Prostate gland (tissue), 2 donors: Measurements from ENCODE around the gene RAI1. TPM values are rescaled to one million over a fixed set of nuclear protein-coding genes. Genes with fewer than 3 reads are reported as not detected.

Source experiments
- DNase-seq: peaks from one replicate; pipeline ENCODE4 v3.0.0-alpha.2; 2019; ENCODE audit warnings: low spot score
- H3K27ac ChIP-seq, 2 donors: fragments of 200-600 bp; sonication (generic); 2 replicates each; pipeline ENCODE4 v1.5.1; 2017 to 2019
- H3K27me3 ChIP-seq: fragments of 200-600 bp; sonication (generic); replicated peaks from 2 replicates; pipeline ENCODE4 v1.5.1; 2019; ENCODE audit not compliant: insufficient read depth
- H3K36me3 ChIP-seq, 2 donors: fragments of 200-600 bp; sonication (generic); 1 replicate in 1 of 2; 2 replicates in 1 of 2; pipeline versions ENCODE4 v1.5.1 to v1.8.1; 2017 to 2019
- H3K4me1 ChIP-seq: fragments of 200-600 bp; sonication (generic); replicated peaks from 2 replicates; pipeline ENCODE4 v1.5.1; 2019
- H3K4me3 ChIP-seq, 2 donors: fragments of 200-600 bp; sonication (generic); 2 replicates each; pipeline ENCODE4 v1.5.1; 2017 to 2019
- H3K9me3 ChIP-seq: fragments of 200-600 bp; sonication (generic); 2 replicates; pipeline ENCODE4 v1.5.1; 2017
- POLR2A ChIP-seq: fragments of 450-650 bp; IDR thresholded peaks from one replicate; pipeline ENCODE4 v1.6.1; 2016; ENCODE audit warnings: antibody characterized with exemption, mild to moderate bottlenecking
- POLR2AphosphoS5 ChIP-seq: sonication (generic); formaldehyde crosslinking; IDR thresholded peaks from one replicate; pipeline ENCODE4 v1.6.1; 2017; ENCODE audit warnings: antibody characterized with exemption
- WGBS: methylation state at CpG from one replicate; pipeline ENCODE4 v1.1.5; 2018; 5-methylcytosine and 5-hydroxymethylcytosine counted together
- intact Hi-C: fragments of 100-400 bp; cut with DNase I; formaldehyde crosslinking; loops from one replicate; pipeline ENCODE4 v1.14.2; 2022
- total RNA-seq, 2 donors: library from RNA; depleted of rRNA; stranded (reverse); fragments of >200 nt; gene quantifications; one replicate each; pipeline ENCODE4 v1.1.0, GENCODE V29; 2016
- TF ChIP-seq, protein P1 (sequence below), 4 experiments: fragments of 200-600 bp in 2 of 4; fragments of 450-650 bp in 2 of 4; sonication (generic) in 2 of 4; IDR thresholded peaks; 1 replicate in 3 of 4; 2 replicates in 1 of 4; pipeline ENCODE4 v1.5.1; 2016 to 2019; ENCODE audit warnings: antibody characterized with exemption in 4 of 4, mild to moderate bottlenecking in 2 of 4, moderate library complexity in 2 of 4

Gene RAI1
- total RNA-seq, 2 donors from 2014 or later, result 69.2 to 71.0 TPM

GRCh38 chr17:17830269-17830567, 149.0 kb downstream of the RAI1 start:
- 84% methylated on average over 2 of the region's 2 CpGs for WGBS
- H3K4me1 ChIP-seq, result peaks cover 13% of the 10 kb centered on the region
- no peaks in the 10 kb centered on the region for H3K36me3 ChIP-seq
- TF ChIP-seq POLR2AphosphoS5, result no peak
- H3K4me3 ChIP-seq, result no peak overlapping the region
- no peaks in the 10 kb centered on the region for H3K27me3 ChIP-seq
- DNase-seq, result no peak
- no peak overlapping the region for H3K27ac ChIP-seq
- intact Hi-C loops, result no loop called here
- H3K9me3 ChIP-seq, result no peaks in the 10 kb centered on the region

GRCh38 chr17:17830740-17831207, 149.5 kb downstream of the RAI1 start:
- Histone ChIP-seq H3K27ac (peak overlapping the region in 1 of 2 donors; percentile 47), H3K27me3 (no peaks in the 10 kb centered on the region), H3K36me3 (no peaks in the 10 kb centered on the region), H3K4me3 (no peak overlapping the region), H3K9me3 (no peaks in the 10 kb centered on the region), H3K4me1 (peaks cover 15% of the 10 kb centered on the region)
- DNase-seq, result no peak
- TF ChIP-seq POLR2AphosphoS5 (no peak), POLR2A (no peak)
- TF ChIP-seq, protein P1, sequence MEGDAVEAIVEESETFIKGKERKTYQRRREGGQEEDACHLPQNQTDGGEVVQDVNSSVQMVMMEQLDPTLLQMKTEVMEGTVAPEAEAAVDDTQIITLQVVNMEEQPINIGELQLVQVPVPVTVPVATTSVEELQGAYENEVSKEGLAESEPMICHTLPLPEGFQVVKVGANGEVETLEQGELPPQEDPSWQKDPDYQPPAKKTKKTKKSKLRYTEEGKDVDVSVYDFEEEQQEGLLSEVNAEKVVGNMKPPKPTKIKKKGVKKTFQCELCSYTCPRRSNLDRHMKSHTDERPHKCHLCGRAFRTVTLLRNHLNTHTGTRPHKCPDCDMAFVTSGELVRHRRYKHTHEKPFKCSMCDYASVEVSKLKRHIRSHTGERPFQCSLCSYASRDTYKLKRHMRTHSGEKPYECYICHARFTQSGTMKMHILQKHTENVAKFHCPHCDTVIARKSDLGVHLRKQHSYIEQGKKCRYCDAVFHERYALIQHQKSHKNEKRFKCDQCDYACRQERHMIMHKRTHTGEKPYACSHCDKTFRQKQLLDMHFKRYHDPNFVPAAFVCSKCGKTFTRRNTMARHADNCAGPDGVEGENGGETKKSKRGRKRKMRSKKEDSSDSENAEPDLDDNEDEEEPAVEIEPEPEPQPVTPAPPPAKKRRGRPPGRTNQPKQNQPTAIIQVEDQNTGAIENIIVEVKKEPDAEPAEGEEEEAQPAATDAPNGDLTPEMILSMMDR (IDR thresholded peaks at IDR 0.05), result no peak
- 77% methylated on average over 5 of the region's 6 CpGs for WGBS
- intact Hi-C loops, result no loop called here

DNA sequence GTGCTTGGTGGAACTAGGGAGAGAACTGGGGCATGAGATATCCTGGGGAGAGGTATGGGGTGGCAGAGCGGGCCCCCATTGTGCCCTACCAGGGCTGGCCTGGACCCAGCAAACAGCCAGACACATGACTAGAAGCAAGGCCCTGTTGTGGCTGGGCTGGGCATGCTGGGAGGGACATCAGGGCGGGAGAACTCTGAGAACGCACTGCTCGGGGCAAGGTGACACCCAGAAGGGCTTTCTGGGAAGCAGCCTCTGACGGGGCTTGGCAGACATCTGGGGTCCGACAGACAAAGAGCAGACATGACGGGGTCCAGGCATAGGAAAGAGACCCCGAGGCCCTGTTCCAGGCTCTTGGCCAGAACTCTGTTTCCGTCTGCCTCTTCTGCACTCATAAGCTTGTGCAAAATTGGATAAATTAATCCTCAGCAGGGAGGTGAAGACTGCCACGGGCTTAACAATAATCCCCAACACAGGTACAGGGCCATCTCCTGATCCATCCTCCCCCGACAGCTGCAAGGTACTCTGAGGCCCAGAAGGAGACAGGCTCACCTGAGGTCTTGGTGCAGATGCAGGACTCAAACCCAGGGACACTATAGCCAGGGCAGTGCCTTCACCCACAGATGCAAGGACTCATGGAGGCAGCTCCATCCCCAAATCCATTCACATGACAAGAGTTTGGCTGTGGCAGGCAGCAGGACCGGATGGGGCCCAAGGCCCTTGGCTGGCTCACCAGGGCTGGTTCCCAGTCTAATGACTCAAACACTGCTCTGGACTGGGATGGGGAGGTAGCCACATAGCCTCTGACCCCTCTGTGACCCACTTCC, 150.2 kb downstream of the RAI1 start:
- no peaks in the 10 kb centered on the region for H3K36me3 ChIP-seq
- TF ChIP-seq POLR2A (no peak), POLR2AphosphoS5 (no peak)
- TF ChIP-seq, protein P1 (IDR thresholded peaks at IDR 0.05), result no peak
- no peaks in the 10 kb centered on the region for H3K9me3 ChIP-seq
- no peaks in the 10 kb centered on the region for H3K27me3 ChIP-seq
- intact Hi-C loops, result no loop called here
- no peak overlapping the region for H3K4me3 ChIP-seq
- H3K4me1 ChIP-seq, result peaks cover 13% of the 10 kb centered on the region
- no peak for DNase-seq
- peak overlapping the region in 1 of 2 donors; percentile 47 for H3K27ac ChIP-seq
- WGBS, result 37% methylated on average over 12 of the region's 12 CpGs

DNA sequence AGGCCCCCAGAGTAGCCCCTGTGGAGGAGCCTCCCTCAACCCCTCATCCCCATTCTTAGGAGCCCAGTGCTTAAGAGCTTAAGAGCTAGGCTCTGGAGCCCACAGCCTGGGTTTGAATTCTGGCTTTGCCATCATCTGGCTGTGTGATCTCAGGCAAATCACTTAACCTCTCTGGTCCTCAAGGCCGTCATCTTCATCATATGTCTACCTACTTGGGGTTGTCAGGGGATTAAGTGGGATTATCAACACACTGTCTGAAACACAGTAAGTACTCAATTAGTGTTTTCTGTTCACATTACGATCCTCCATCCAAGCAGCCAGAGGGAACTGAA, 150.7 kb downstream of the RAI1 start:
- no peak for DNase-seq
- Histone ChIP-seq H3K4me1 (peaks cover 13% of the 10 kb centered on the region), H3K36me3 (no peaks in the 10 kb centered on the region), H3K27ac (peak overlapping the region in 1 of 2 donors; percentile 47), H3K9me3 (no peaks in the 10 kb centered on the region), H3K27me3 (no peaks in the 10 kb centered on the region), H3K4me3 (no peak overlapping the region)
- TF ChIP-seq POLR2A (no peak), POLR2AphosphoS5 (no peak)
- TF ChIP-seq, protein P1 (IDR thresholded peaks at IDR 0.05), result no peak
- 97% methylated on average over 2 of the region's 2 CpGs for WGBS
- intact Hi-C loops, result no loop called here

DNA sequence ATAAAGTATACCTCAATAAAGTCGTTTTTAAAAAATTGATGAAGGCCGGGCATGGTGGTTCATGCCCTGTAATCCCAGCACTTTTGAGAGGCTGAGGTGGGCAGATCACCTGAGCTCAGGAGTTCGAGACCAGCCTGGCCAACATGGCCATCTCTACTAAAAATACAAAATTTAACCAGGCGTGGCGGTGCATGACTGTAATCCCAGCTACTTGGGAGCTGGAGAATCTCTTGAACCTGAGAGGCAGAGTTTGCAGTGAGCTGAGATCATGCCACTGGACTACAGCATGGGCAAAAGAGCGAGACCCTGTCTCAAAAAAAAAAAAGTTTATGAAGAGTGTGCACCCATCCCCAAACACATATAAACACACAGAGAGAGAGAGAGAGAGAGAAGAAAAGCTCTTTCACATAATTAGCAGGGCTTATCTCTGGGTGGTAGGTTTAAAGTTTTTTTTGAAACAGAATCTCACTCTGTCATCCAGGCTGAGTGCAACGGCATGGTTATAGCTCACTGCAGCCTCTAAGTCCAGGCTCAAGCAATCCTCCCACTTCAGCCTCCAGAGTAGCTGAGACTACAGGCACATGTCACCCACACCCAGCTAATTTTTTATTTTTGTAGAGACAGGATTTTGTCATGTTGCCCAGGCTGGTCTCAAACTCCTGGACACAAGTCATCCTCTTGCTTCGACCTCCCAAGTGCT, 152.6 kb downstream of the RAI1 start:
- Histone ChIP-seq H3K27ac (peak overlapping the region in 1 of 2 donors; percentile 100), H3K4me3 (no peak overlapping the region), H3K27me3 (no peaks in the 10 kb centered on the region), H3K4me1 (peaks cover 25% of the 10 kb centered on the region), H3K36me3 (no peaks in the 10 kb centered on the region), H3K9me3 (no peaks in the 10 kb centered on the region)
- no peak for DNase-seq
- WGBS, result 83% methylated on average over 8 of the region's 8 CpGs
- TF ChIP-seq, protein P1 (IDR thresholded peaks at IDR 0.05), result no peak
- no peak for TF ChIP-seq POLR2AphosphoS5
- TF ChIP-seq POLR2A, result no peak
- intact Hi-C loops, result no loop called here
